ENCODE data around the gene ZDHHC5. TPM values are rescaled to one million over a fixed set of nuclear protein-coding genes. Genes with fewer than 3 reads are reported as not detected.
A peak's percentile ranks its signal among the peaks of the same experiment; 100 is the strongest.
"Not testable (repeated sequence)": the region's sequence is repeated elsewhere in the genome, so short reads cannot be mapped to it uniquely, and the experiment has no call there.

ZDHHC5 gene
- total and polyA plus RNA-seq, 4 donors, result 22.5 to 34.3 (median 27.3) TPM

GRCh38 chr11:57711414-57712255, 43.7 kb downstream of the ZDHHC5 start, which contains the start of gene MED19:
TSS of gene MED19 (minus strand) at chr11:57712215. CDS start at chr11:57712179, 36 bp downstream.
- peak; percentile 44 to 96 (median 60) for DNase-seq (ENCODE audit: low read depth in 4 of 6, low spot score in 6 of 6)
- Histone ChIP-seq H3K27ac (ENCODE audit: low read depth, low read length) (peak within 1 kb of the TSS; percentile 81), H3K4me1 (ENCODE audit: control insufficient read depth, insufficient read depth, low read length) (peaks cover 19% of the 10 kb centered on the region), H3K36me3 (ENCODE audit: control insufficient read depth, insufficient read depth, low read length) (peaks cover 10% of the 10 kb centered on the region), H3K4me3 (ENCODE audit: low read depth, low read length) (peak within 1 kb of the TSS; percentile 76), H3K27me3 (ENCODE audit: control insufficient read depth, insufficient read depth, low read length) (no peaks in the 10 kb centered on the region), H3K9me3 (ENCODE audit: control insufficient read depth, insufficient read depth, low read length) (no peaks in the 10 kb centered on the region)
- 6% methylated on average over 45 of the region's 51 CpGs for WGBS (ENCODE audit: insufficient coverage)

DNA sequence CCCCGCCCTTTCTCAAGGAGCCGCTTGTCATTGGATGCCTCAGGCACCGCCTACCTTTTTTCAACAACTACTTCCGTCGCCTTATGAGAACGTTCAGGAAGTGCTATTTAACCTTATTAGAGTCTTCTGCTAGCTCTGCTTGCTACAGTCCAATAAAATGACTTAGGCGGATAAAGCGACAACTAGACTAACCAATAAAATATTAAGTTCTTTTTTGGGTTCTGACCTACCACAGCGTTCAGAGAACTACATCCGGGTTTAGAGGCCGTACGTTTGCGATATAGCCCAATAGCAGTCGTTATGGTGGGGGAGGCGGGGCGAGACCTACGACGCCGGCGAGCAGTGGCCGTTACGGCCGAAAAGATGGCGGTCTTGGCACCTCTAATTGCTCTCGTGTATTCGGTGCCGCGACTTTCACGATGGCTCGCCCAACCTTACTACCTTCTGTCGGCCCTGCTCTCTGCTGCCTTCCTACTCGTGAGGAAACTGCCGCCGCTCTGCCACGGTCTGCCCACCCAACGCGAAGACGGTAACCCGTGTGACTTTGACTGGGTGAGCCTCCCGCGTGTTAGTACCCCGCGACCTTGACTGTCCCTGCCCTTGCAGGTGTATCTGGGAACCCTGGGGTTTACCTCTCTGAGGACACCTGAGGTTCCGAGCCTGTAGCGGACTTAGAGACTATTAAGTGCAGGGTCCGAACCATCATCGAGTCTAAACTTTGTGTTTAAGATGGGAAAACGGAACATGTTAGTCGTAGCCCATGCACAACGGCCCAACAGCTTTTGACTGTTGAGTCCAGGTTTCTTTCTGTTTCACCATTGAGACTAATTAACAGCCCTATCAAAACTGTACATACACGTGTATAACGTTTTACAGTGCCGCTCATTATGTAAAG, 44.6 kb downstream of the ZDHHC5 start, which contains the start of gene TMX2:
TMX2 (plus strand) TSS at position 338 of the 895 bp plus-strand sequence; CDS start at position 364, 26 bp downstream.
- under 1% methylated on average over 42 of the region's 53 CpGs for WGBS (ENCODE audit: insufficient coverage)
- H3K4me3 ChIP-seq (ENCODE audit: low read depth, low read length), result peak within 1 kb of the TSS; percentile 76
- peak within 1 kb of the TSS; percentile 81 for H3K27ac ChIP-seq (ENCODE audit: low read depth, low read length)
- H3K36me3 ChIP-seq (ENCODE audit: control insufficient read depth, insufficient read depth, low read length), result peaks cover 7% of the 10 kb centered on the region
- H3K9me3 ChIP-seq (ENCODE audit: control insufficient read depth, insufficient read depth, low read length), result no peaks in the 10 kb centered on the region
- DNase-seq (ENCODE audit: low read depth in 4 of 6, low spot score in 6 of 6), result peak; percentile 95 to 100 (median 96)
- H3K4me1 ChIP-seq (ENCODE audit: control insufficient read depth, insufficient read depth, low read length), result peaks cover 19% of the 10 kb centered on the region
- no peaks in the 10 kb centered on the region for H3K27me3 ChIP-seq (ENCODE audit: control insufficient read depth, insufficient read depth, low read length)

- WGBS (ENCODE audit: insufficient coverage), result 100% methylated on average over 2 of the region's 2 CpGs
- no peak for DNase-seq (ENCODE audit: low read depth in 4 of 6, low spot score in 6 of 6)
- peaks cover 19% of the 10 kb centered on the region for H3K4me1 ChIP-seq (ENCODE audit: control insufficient read depth, insufficient read depth, low read length)
- no peaks in the 10 kb centered on the region for H3K27me3 ChIP-seq (ENCODE audit: control insufficient read depth, insufficient read depth, low read length)
- no peaks in the 10 kb centered on the region for H3K9me3 ChIP-seq (ENCODE audit: control insufficient read depth, insufficient read depth, low read length)
- H3K36me3 ChIP-seq (ENCODE audit: control insufficient read depth, insufficient read depth, low read length), result peaks cover 11% of the 10 kb centered on the region
- H3K27ac ChIP-seq (ENCODE audit: low read depth, low read length), result no peak overlapping the region
- H3K4me3 ChIP-seq (ENCODE audit: low read depth, low read length), result peak overlapping the region; percentile 76
Measured at GRCh38 chr11:57713835-57714234, 45.9 kb downstream of the ZDHHC5 start.

DNA sequence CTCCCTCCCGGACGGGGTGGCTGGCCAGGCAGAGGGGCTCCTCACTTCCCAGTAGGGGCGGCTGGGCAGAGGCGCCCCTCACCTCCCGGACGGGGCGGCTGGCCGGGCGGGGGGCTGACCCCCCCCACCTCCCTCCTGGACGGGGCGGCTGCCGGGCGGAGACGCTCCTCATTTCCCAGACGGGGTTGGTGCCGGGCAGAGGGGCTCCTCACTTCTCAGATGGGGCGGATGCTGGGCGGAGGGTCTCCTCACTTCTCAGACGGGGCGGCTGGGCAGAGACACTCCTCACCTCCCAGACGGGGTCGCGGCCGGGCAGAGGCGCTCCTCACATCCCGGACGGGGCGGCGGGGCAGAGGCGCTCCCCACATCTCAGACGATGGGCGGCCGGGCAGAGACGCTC, 48.8 kb downstream of the ZDHHC5 start:
- H3K4me1 ChIP-seq (ENCODE audit: control insufficient read depth, insufficient read depth, low read length); H3K4me3 ChIP-seq (ENCODE audit: low read depth, low read length); H3K27ac ChIP-seq (ENCODE audit: low read depth, low read length); DNase-seq (ENCODE audit: low read depth in 4 of 6, low spot score in 6 of 6); H3K27me3 ChIP-seq (ENCODE audit: control insufficient read depth, insufficient read depth, low read length); H3K9me3 ChIP-seq (ENCODE audit: control insufficient read depth, insufficient read depth, low read length): not testable (repeated sequence)
- WGBS (ENCODE audit: insufficient coverage), result no CpG with 5 or more reads among the region's 34 CpGs
- H3K36me3 ChIP-seq (ENCODE audit: control insufficient read depth, insufficient read depth, low read length), result peaks cover 14% of the 10 kb centered on the region

- Histone ChIP-seq H3K27ac (ENCODE audit: low read depth, low read length) (no peak overlapping the region), H3K4me1 (ENCODE audit: control insufficient read depth, insufficient read depth, low read length) (no peaks in the 10 kb centered on the region), H3K4me3 (ENCODE audit: low read depth, low read length) (no peak overlapping the region), H3K36me3 (ENCODE audit: control insufficient read depth, insufficient read depth, low read length) (peaks cover 2% of the 10 kb centered on the region), H3K9me3 (ENCODE audit: control insufficient read depth, insufficient read depth, low read length) (no peaks in the 10 kb centered on the region), H3K27me3 (ENCODE audit: control insufficient read depth, insufficient read depth, low read length) (no peaks in the 10 kb centered on the region)
- DNase-seq (ENCODE audit: low read depth in 4 of 6, low spot score in 6 of 6), result no peak
- 83% methylated on average over 1 of the region's 2 CpGs for WGBS (ENCODE audit: insufficient coverage)
Measured at GRCh38 chr11:57727185-57727584, 59.3 kb downstream of the ZDHHC5 start.

DNA sequence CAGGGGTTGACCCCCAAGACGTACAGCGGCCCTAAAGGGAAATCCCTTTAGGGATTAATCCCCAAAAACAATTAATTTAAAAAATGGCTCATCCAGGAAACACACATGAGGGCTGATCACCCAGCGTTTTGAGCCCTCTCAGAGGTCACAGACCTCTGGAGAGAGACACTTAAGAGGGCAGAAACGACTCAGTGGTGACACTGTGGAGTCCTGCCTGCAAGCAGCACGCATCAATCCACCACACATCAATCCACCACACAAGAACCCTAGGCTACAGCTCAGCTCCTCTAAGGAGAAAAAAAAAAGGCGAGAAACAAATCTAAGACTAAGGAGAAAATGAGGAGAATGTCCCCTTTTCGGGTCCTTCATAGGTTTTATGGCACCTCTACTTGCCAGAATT, 60.9 kb downstream of the ZDHHC5 start:
- H3K27ac ChIP-seq (ENCODE audit: low read depth, low read length), result no peak overlapping the region

DNA sequence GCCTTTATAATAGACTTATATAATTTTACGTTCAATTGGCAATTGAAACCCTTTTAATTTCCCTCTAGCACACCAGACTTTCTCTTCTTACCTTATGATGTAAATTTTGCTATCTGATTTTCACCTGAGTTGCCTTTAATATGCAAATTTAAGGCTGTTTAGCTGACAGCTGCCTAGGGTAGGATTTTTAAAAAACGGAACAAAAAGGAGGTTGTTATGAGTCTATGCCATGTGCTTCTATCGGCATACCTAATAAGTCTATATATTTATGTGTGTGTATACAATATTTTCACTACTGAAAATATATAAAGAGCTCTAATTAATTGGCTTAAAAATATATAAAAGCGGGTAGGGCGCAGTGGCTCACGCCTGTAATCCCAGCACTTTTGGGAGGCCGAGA, 61.6 kb downstream of the ZDHHC5 start:
- no peaks in the 10 kb centered on the region for H3K9me3 ChIP-seq (ENCODE audit: control insufficient read depth, insufficient read depth, low read length)
- no peaks in the 10 kb centered on the region for H3K4me1 ChIP-seq (ENCODE audit: control insufficient read depth, insufficient read depth, low read length)
- no peak overlapping the region for H3K4me3 ChIP-seq (ENCODE audit: low read depth, low read length)
- DNase-seq (ENCODE audit: low read depth in 4 of 6, low spot score in 6 of 6), result no peak
- no peaks in the 10 kb centered on the region for H3K27me3 ChIP-seq (ENCODE audit: control insufficient read depth, insufficient read depth, low read length)
- 91% methylated on average over 4 of the region's 7 CpGs for WGBS (ENCODE audit: insufficient coverage)
- H3K27ac ChIP-seq (ENCODE audit: low read depth, low read length), result no peak overlapping the region
- H3K36me3 ChIP-seq (ENCODE audit: control insufficient read depth, insufficient read depth, low read length), result peaks cover 13% of the 10 kb centered on the region

More for the DNA sequence above, 60.9 kb downstream of the ZDHHC5 start:
- Histone ChIP-seq H3K36me3 (ENCODE audit: control insufficient read depth, insufficient read depth, low read length) (peaks cover 8% of the 10 kb centered on the region), H3K4me3 (ENCODE audit: low read depth, low read length) (no peak overlapping the region), H3K9me3 (ENCODE audit: control insufficient read depth, insufficient read depth, low read length) (no peaks in the 10 kb centered on the region), H3K4me1 (ENCODE audit: control insufficient read depth, insufficient read depth, low read length) (no peaks in the 10 kb centered on the region), H3K27me3 (ENCODE audit: control insufficient read depth, insufficient read depth, low read length) (no peaks in the 10 kb centered on the region)
- no peak for DNase-seq (ENCODE audit: low read depth in 4 of 6, low spot score in 6 of 6)
- 86% methylated on average over 3 of the region's 7 CpGs for WGBS (ENCODE audit: insufficient coverage)

DNA sequence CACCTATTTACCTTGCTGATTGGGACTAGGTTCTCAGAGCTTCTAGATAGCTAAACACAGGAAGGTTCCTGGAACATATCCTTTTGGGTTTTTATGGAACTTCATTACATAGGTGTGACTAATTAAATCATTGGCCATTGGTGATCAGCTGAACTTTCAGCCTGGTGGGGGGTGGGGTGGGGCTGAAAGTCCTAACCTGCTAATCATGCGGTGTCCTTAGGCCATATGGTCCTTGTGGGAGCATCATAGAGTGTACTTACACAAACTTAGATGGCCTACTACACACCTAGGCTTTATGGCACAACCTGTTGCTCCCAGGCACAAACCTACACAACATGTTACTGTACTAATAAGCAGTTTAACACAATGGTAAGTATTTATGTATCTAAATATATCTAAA, 64.7 kb downstream of the ZDHHC5 start:
- Histone ChIP-seq H3K36me3 (ENCODE audit: control insufficient read depth, insufficient read depth, low read length) (peaks cover 25% of the 10 kb centered on the region), H3K27me3 (ENCODE audit: control insufficient read depth, insufficient read depth, low read length) (no peaks in the 10 kb centered on the region), H3K4me1 (ENCODE audit: control insufficient read depth, insufficient read depth, low read length) (no peaks in the 10 kb centered on the region), H3K27ac (ENCODE audit: low read depth, low read length) (no peak overlapping the region), H3K9me3 (ENCODE audit: control insufficient read depth, insufficient read depth, low read length) (no peaks in the 10 kb centered on the region), H3K4me3 (ENCODE audit: low read depth, low read length) (no peak overlapping the region)
- WGBS (ENCODE audit: insufficient coverage), result no CpG with 5 or more reads among the region's 1 CpG
- DNase-seq (ENCODE audit: low read depth in 4 of 6, low spot score in 6 of 6), result no peak

DNA sequence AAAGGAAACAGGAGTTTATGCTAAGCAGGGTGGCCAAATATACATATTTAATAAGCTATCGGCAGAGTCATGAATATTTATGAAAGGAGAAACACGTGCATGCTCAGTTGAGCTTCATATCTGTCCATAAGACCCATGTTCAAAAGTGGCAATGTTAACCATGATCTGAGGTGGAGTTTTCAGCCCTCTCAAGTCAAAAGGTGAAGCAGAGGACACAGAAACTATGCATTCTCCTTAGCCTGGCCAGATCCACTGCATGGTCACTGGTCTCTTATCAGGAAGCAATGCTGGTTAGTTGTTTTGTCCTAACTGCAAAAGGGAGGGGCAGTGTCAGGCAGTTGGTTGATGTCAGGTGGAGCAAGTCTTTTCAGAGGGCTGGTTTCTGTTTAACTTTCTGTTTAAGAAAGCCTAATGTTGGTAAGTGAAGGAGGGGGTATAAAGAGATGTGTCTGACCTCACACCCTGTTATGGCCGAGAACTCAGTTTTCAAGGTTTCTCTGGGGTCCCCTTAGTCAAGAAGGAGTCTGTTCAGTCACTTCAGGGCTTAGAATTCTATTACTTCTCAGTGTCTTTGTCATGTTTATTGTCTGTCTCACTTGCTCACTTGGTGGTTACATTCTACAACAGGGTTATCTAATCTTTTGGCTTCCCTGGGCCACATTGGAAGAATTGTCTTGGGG, 67.8 kb downstream of the ZDHHC5 start:
- no peak for DNase-seq (ENCODE audit: low read depth in 4 of 6, low spot score in 6 of 6)
- Histone ChIP-seq H3K4me1 (ENCODE audit: control insufficient read depth, insufficient read depth, low read length) (peaks cover under 1% of the 10 kb centered on the region), H3K9me3 (ENCODE audit: control insufficient read depth, insufficient read depth, low read length) (no peaks in the 10 kb centered on the region), H3K4me3 (ENCODE audit: low read depth, low read length) (no peak overlapping the region), H3K27me3 (ENCODE audit: control insufficient read depth, insufficient read depth, low read length) (no peaks in the 10 kb centered on the region), H3K27ac (ENCODE audit: low read depth, low read length) (no peak overlapping the region), H3K36me3 (ENCODE audit: control insufficient read depth, insufficient read depth, low read length) (peaks cover 32% of the 10 kb centered on the region)
- WGBS (ENCODE audit: insufficient coverage), result 71% methylated on average over 3 of the region's 3 CpGs

Data from spinal cord (tissue), 10 donors.